ENCODE data around the gene KRTAP9-9.
"Not testable (repeated sequence)": the region's sequence is repeated elsewhere in the genome, so short reads cannot be mapped to it uniquely, and the experiment has no call there.

GRCh38 chr17:41255381-41256290, at the start of gene KRTAP9-9:
- TF ChIP-seq CTCF (IDR thresholded peaks at IDR 0.05; ENCODE audit: poor library complexity, severe bottlenecking); EZH2 (IDR thresholded peaks at IDR 0.05; ENCODE audit: borderline replicate concordance, insufficient read depth, low read length, poor library complexity, severe bottlenecking); REST (IDR thresholded peaks at IDR 0.05; ENCODE audit: borderline replicate concordance); POLR2AphosphoS5 (IDR thresholded peaks at IDR 0.05); SMC3 (conservative IDR thresholded peaks at IDR 0.05; ENCODE audit: poor library complexity); TAF1 (IDR thresholded peaks at IDR 0.05; ENCODE audit: low read depth): not testable (repeated sequence)
